Mononuclear cell (primary cell): ENCODE results near the gene TRIM47. TPM values are rescaled to one million over a fixed set of nuclear protein-coding genes. Genes with fewer than 3 reads are reported as not detected.
A peak's percentile ranks its signal among the peaks of the same experiment; 100 is the strongest.

Source experiments
- H3K27me3 ChIP-seq: 2 replicates; pipeline ENCODE4 v1.6.0; 2011; ENCODE audit warnings: low read length, control low read depth; ENCODE audit not compliant: insufficient read depth
- H3K4me1 ChIP-seq: 2 replicates; pipeline ENCODE4 v1.5.1; 2011; ENCODE audit warnings: mild to moderate bottlenecking, low read length, control low read depth; ENCODE audit not compliant: insufficient read depth
- H3K4me3 ChIP-seq: 2 replicates; pipeline ENCODE4 v1.5.1; 2011; ENCODE audit warnings: mild to moderate bottlenecking, low read length, moderate library complexity
- H3K9me3 ChIP-seq: 2 replicates; pipeline ENCODE4 v1.5.1; 2011; ENCODE audit warnings: low read depth, mild to moderate bottlenecking, control low read depth, low read length
- total RNA-seq: library from RNA; depleted of rRNA; stranded (reverse); fragments of >200 nt; gene quantifications from one replicate; pipeline ENCODE4 v1.2.3, GENCODE V29; 2012

Gene TRIM47
- total RNA-seq, 1 donor, result 0.63 TPM

- no peak overlapping the region for H3K4me3 ChIP-seq
- H3K27me3 ChIP-seq, result no peaks in the 10 kb centered on the region
- H3K9me3 ChIP-seq, result no peaks in the 10 kb centered on the region
- no peaks in the 10 kb centered on the region for H3K4me1 ChIP-seq
Observed at GRCh38 chr17:75915268-75915667, 36.9 kb upstream of the TRIM47 start.

DNA sequence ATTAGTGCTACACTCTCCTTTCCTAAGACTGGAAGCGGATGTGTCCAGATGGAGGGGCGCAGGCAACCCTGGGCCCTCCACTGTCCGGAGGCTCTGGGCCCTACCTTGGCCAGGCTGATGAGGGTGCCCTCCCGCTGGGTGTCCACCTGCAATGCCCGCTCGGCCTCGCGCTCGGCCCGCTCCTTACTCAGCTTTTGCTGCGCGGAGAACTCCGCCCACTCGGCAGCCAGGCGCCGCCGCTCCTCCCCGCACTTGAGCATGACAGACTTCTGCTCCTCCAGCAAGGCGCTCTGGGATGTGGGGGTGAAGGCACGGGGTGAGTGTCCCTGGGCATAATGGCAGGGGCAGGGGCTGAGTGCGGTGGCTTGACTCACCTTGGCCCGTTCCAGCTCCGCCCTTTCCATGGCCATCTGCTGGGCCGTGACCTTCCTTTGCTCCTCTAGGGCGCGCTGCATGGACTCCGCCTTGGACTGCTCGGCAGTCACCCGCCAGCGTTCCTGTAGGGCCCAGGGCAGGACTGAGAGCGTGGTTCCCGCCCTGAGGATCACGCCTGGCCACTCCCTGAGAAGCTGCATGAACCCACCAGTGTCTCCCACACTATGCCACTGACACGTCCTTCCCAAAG, 36.4 kb upstream of the TRIM47 start:
- H3K9me3 ChIP-seq, result no peaks in the 10 kb centered on the region
- H3K27me3 ChIP-seq, result no peaks in the 10 kb centered on the region
- no peak overlapping the region for H3K4me3 ChIP-seq
- H3K4me1 ChIP-seq, result no peaks in the 10 kb centered on the region

DNA sequence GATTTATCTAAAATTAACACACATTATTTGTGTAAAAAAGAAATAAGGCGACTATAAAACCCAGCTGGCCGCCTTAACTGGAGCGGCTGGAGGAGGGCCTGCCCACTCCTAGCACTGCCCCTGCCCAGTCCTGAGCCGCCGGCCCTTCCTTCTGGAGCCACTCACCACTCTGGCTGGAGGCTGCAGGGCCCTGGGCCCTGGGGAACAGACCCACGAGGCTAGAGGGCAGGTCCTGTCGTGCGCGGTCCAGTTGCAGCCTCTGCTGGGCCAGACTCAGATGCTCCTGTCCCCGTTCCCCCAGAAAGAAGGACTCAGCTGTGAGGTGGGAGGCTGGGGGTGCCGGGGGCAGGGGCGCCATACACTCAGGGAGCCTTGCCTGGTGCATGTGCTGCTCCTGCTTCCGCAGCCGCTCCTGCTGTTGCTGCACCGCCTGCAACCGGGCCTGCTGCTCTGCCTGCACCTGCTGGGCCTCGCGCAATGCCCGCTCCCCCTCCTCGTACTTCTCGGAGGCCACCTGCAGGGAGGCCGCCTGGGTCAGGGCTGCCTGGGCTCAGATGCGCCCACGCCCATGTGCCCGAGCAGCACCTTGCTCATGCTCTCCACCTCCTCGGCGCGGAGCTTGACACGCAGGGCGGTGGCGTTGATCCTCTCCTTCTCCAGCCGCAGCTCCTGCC, 35.3 kb upstream of the TRIM47 start:
- no peaks in the 10 kb centered on the region for H3K4me1 ChIP-seq
- H3K9me3 ChIP-seq, result no peaks in the 10 kb centered on the region
- H3K4me3 ChIP-seq, result no peak overlapping the region
- no peaks in the 10 kb centered on the region for H3K27me3 ChIP-seq

GRCh38 chr17:75910699-75911098, 32.3 kb upstream of the TRIM47 start:
- H3K9me3 ChIP-seq, result no peaks in the 10 kb centered on the region
- no peaks in the 10 kb centered on the region for H3K27me3 ChIP-seq
- H3K4me3 ChIP-seq, result no peak overlapping the region
- H3K4me1 ChIP-seq, result peaks cover 5% of the 10 kb centered on the region

GRCh38 chr17:75909812-75910274, 31.5 kb upstream of the TRIM47 start:
- Histone ChIP-seq H3K9me3 (no peaks in the 10 kb centered on the region), H3K27me3 (no peaks in the 10 kb centered on the region), H3K4me3 (no peak overlapping the region), H3K4me1 (peaks cover 12% of the 10 kb centered on the region)

GRCh38 chr17:75909051-75909811, 30.9 kb upstream of the TRIM47 start:
- Histone ChIP-seq H3K4me1 (peaks cover 13% of the 10 kb centered on the region), H3K9me3 (no peaks in the 10 kb centered on the region), H3K4me3 (no peak overlapping the region), H3K27me3 (no peaks in the 10 kb centered on the region)

DNA sequence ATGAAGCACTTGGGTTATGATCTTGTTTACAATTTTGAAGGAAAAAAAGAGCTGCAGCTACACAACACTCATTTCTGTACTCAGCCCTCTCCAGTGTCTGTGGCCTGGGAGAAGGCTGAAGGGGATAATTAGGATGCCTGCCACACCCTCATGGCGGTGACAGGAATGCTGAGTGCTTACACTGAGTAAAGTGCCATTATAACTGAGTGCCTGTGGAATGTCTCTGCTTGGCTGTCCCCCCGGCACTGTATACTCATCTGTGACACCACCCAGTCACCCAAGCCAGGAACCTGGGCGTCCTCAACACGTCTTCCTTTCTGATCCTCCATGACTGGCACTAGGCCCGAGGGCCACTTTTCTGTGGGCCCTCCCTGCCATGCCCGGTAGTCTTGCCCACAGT, 29.8 kb upstream of the TRIM47 start:
- Histone ChIP-seq H3K4me1 (peaks cover 21% of the 10 kb centered on the region), H3K4me3 (no peak overlapping the region), H3K27me3 (no peaks in the 10 kb centered on the region), H3K9me3 (no peaks in the 10 kb centered on the region)

DNA sequence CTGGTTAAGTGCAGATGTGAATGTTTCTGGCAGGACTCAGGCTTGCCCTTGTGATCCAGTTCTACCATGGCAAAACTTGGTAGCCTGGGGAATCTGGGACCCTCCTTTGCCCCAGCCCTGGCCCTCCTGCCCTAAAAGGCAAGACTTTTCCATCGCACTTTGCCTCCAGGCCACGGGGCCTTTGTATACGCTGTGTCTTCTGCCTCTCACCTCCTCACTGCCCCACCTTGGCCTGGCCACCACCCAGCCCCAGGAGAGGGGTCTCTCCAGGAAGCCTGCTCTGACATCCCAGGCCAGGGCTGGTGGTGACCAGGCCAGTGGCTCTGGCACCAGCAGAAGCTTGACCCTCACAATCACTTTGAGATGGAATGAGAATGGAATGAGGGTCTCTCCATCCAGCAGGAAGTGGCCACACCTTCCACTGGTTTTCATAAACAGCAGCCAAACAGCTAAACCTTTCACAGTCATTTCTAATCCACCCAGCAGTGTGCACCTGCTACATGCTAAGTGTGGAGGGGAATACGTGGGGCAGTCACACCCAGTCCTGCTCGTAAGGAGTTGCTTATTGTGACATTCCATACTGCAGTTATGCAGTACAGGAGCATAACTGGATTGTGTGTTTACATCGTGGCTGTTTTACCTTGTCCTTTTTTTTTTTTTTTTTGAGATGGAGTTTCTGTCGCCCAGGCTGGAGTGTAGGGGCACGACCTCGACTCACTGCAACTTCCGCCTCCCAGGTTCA, 27.9 kb upstream of the TRIM47 start:
- no peak overlapping the region for H3K4me3 ChIP-seq
- no peaks in the 10 kb centered on the region for H3K27me3 ChIP-seq
- H3K4me1 ChIP-seq, result peaks cover 21% of the 10 kb centered on the region
- H3K9me3 ChIP-seq, result no peaks in the 10 kb centered on the region

GRCh38 chr17:75904749-75905521, 26.6 kb upstream of the TRIM47 start, which contains the start of gene MRPL38:
Gene MRPL38, minus strand, starts transcription at chr17:75904884. Its CDS starts 9 bp downstream, at chr17:75904875.
- Histone ChIP-seq H3K4me1 (peaks cover 21% of the 10 kb centered on the region), H3K9me3 (no peaks in the 10 kb centered on the region), H3K27me3 (no peaks in the 10 kb centered on the region), H3K4me3 (peak within 1 kb of the TSS; percentile 53)

- Histone ChIP-seq H3K9me3 (no peaks in the 10 kb centered on the region), H3K4me1 (peaks cover 22% of the 10 kb centered on the region), H3K27me3 (no peaks in the 10 kb centered on the region), H3K4me3 (no peak overlapping the region)
Observed at GRCh38 chr17:75902406-75902805, 24.0 kb upstream of the TRIM47 start.

GRCh38 chr17:75901727-75902126, 23.3 kb upstream of the TRIM47 start:
- H3K27me3 ChIP-seq, result no peaks in the 10 kb centered on the region
- H3K9me3 ChIP-seq, result no peaks in the 10 kb centered on the region
- peaks cover 26% of the 10 kb centered on the region for H3K4me1 ChIP-seq
- no peak overlapping the region for H3K4me3 ChIP-seq

GRCh38 chr17:75900691-75901533, 22.5 kb upstream of the TRIM47 start:
- Histone ChIP-seq H3K4me1 (peaks cover 25% of the 10 kb centered on the region), H3K27me3 (no peaks in the 10 kb centered on the region), H3K9me3 (no peaks in the 10 kb centered on the region), H3K4me3 (no peak overlapping the region)

GRCh38 chr17:75899767-75900468, 21.5 kb upstream of the TRIM47 start:
- Histone ChIP-seq H3K4me3 (no peak overlapping the region), H3K4me1 (peaks cover 26% of the 10 kb centered on the region), H3K27me3 (no peaks in the 10 kb centered on the region), H3K9me3 (no peaks in the 10 kb centered on the region)
